Measurements from ENCODE around the gene HES4.

Gene HES4

GRCh38 chr1:1026599-1027413, 26.9 kb upstream of the HES4 start:
- Mint-ChIP-seq H3K27ac (no peak overlapping the region), H3K9me3 (no peaks in the 10 kb centered on the region), H3K4me3 (no peak overlapping the region), H3K4me1 (peaks cover 12% of the 10 kb centered on the region), H3K27me3 (peaks cover 26% of the 10 kb centered on the region), H3K36me3 (no peaks in the 10 kb centered on the region)
- DNase-seq, result no peak
- CTCF ChIA-PET, result no interaction called here

- CTCF ChIA-PET, result interaction anchor here (0.6 kb wide), 1 partner anchor 279 kb away, joined by 3 read pairs; no protein-coding TSS in a partner anchor
- Mint-ChIP-seq H3K27ac (no peak overlapping the region), H3K9me3 (no peaks in the 10 kb centered on the region)
These were observed 25.8 kb upstream of the HES4 start for GRCh38 chr1:1025730-1026129.

GRCh38 chr1:1024771-1025699, 25.1 kb upstream of the HES4 start:
- no peak overlapping the region for H3K4me3 Mint-ChIP-seq
- no peaks in the 10 kb centered on the region for H3K36me3 Mint-ChIP-seq
- no peak for DNase-seq
- no peaks in the 10 kb centered on the region for H3K9me3 Mint-ChIP-seq
- no peak overlapping the region for H3K27ac Mint-ChIP-seq
- CTCF ChIA-PET, result interaction anchor here (3.0 kb wide), 1 partner anchor 7 kb away, joined by 13 read pairs; no protein-coding TSS in a partner anchor
- H3K27me3 Mint-ChIP-seq, result peaks cover 44% of the 10 kb centered on the region
- H3K4me1 Mint-ChIP-seq, result peaks cover 12% of the 10 kb centered on the region

More at GRCh38 chr1:1025730-1026129, 25.8 kb upstream of the HES4 start:
- Mint-ChIP-seq H3K4me3 (no peak overlapping the region), H3K36me3 (no peaks in the 10 kb centered on the region), H3K27me3 (peaks cover 37% of the 10 kb centered on the region), H3K4me1 (peaks cover 12% of the 10 kb centered on the region)
- DNase-seq, result no peak

- peaks cover 12% of the 10 kb centered on the region for H3K4me1 Mint-ChIP-seq
These were observed 24.4 kb upstream of the HES4 start for GRCh38 chr1:1024149-1024770.

DNA sequence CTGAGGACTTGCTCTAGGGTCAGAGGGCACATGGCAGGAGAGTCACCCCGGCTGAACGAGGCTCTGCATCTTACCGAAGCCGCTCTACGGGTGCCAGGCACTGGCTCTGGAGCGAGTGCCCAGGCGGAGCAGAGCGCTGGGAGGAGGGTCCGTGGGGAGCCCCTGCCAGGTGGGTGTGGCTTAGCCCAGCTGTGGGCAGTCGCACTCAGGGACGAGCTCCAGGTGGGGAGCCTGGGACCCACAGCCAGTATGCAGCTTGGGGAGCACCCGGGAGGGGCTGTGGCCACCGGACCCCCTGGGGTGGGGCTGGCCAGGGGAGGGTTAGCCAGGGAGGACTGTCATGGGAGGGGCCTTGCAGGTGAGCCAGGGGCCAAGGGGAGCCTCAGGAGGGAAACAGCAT, 23.8 kb upstream of the HES4 start:
- Mint-ChIP-seq H3K9me3 (no peaks in the 10 kb centered on the region), H3K27ac (no peak overlapping the region), H3K4me3 (no peak overlapping the region), H3K27me3 (peaks cover 44% of the 10 kb centered on the region), H3K4me1 (peaks cover 15% of the 10 kb centered on the region), H3K36me3 (no peaks in the 10 kb centered on the region)
- CTCF ChIA-PET, result interaction anchor here (0.7 to 3.0 kb wide), 2 partner anchors 9 to 20 kb away, joined by 3 to 13 read pairs; no protein-coding TSS in a partner anchor
- DNase-seq, result no peak

More at GRCh38 chr1:1024149-1024770, 24.4 kb upstream of the HES4 start:
- no peak for DNase-seq
- Mint-ChIP-seq H3K27me3 (peaks cover 44% of the 10 kb centered on the region), H3K4me3 (no peak overlapping the region), H3K27ac (no peak overlapping the region), H3K36me3 (no peaks in the 10 kb centered on the region), H3K9me3 (no peaks in the 10 kb centered on the region)
- CTCF ChIA-PET, result interaction anchor here (3.0 kb wide), 1 partner anchor 8 kb away, joined by 13 read pairs; no protein-coding TSS in a partner anchor

DNA sequence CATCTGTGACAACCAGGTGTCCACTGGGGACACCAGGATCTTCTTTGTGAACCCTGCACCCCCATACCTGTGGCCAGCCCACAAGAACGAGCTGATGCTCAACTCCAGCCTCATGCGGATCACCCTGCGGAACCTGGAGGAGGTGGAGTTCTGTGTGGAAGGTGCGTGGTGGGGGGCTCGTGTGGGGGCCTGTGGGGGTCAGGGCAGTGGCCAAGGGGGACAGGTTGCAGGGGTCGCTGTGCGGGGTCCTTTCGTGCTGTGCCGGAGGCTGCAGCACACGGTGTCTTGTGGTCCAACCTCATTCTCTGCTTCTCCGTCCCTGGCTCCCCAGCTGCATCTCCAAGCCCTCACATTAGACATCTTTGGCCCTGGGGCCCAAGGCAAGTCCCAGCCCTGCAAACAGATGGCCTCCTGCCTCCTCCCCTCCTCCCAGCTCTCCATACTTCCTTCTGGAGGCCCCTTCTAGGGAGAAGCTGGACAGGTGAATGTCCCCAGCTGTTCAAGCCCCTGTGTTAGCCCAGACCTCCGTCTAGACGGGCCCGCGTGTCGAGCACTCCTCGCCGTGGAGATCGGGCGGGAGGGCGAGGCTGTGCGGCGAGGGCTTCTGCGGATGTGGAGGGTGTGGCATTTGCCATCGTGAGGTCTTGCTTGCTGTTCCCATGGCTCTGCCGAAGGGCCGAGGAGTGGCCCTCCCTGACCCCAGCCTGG, 22.6 kb upstream of the HES4 start:
- no peak for DNase-seq
- peaks cover 20% of the 10 kb centered on the region for H3K4me1 Mint-ChIP-seq
- CTCF ChIA-PET, result interaction anchor here (3.0 kb wide), 1 partner anchor 10 kb away, joined by 13 read pairs; no protein-coding TSS in a partner anchor
- peak overlapping the region; percentile 21 for H3K4me3 Mint-ChIP-seq
- no peak overlapping the region for H3K27ac Mint-ChIP-seq
- H3K36me3 Mint-ChIP-seq, result peaks cover under 1% of the 10 kb centered on the region
- H3K9me3 Mint-ChIP-seq, result no peaks in the 10 kb centered on the region
- peaks cover 44% of the 10 kb centered on the region for H3K27me3 Mint-ChIP-seq

DNA sequence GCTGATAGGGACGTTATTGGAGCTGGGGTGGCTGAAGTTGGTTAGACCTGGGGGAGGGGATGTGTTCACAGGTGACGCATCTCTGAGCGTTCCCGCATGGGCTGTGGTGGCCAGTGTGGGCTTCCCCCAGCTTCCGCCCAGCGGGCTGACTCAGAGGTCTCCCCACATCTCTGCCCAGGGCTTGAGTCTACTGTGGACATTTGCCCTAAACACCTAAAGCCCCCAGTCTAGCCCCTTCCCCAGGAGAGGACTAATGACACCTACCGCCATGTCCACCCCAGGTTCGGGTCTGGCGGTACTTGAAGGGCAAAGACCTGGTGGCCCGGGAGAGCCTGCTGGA, 22.0 kb upstream of the HES4 start:
- CTCF ChIA-PET, result interaction anchor here (0.8 to 3.0 kb wide), 2 partner anchors 10 to 18 kb away, joined by 3 to 13 read pairs; no protein-coding TSS in a partner anchor
- H3K27me3 Mint-ChIP-seq, result peaks cover 44% of the 10 kb centered on the region
- no peaks in the 10 kb centered on the region for H3K9me3 Mint-ChIP-seq
- no peak overlapping the region for H3K4me3 Mint-ChIP-seq
- H3K36me3 Mint-ChIP-seq, result peaks cover 6% of the 10 kb centered on the region
- H3K27ac Mint-ChIP-seq, result no peak overlapping the region
- H3K4me1 Mint-ChIP-seq, result peaks cover 25% of the 10 kb centered on the region
- DNase-seq, result no peak

DNA sequence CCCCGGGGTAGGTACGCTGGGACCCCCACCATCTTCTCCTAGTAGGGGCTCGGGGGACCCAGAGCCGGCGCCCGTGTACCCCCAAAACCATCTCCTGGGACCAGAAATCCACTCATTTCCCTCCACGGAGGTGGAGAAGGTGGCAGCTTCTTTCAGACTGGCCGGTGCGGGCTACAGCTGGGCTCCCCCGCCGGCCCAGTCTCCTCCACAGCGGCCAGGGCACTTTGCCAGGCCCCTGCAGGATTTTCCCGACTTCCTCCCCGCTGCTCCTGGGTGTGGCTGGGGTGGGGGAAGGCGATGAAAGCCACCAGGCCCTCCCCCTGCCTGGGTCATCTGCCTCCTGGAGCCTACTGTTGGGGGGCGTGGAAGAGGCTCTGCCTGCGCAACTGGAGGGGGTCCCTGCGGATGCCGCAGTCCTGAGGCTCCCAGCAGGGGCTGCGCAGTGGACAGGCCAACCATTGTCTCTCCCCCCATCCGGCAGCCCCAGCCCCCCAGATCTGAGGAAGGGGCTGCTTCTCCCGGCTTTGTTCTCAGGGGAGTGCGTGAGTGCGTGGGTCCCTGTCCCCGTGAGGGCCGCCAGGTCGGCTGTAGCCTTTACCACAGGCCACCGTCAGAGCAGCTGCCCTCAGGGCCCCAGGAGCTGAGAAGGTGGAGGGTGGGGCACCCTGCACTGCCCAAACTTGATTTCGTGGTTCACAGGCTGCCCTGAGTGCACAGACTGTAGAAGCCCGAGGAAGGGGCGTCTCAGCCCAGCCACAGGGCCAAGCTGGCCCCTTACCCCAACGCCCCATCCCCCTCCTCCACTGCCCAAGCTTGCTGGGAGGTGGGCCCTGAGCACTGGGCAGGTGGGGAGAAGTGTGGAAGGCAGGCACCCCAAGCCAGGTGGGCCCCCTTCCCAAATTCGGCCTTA, 21.4 kb upstream of the HES4 start:
- no peak overlapping the region for H3K27ac Mint-ChIP-seq
- H3K4me1 Mint-ChIP-seq, result peaks cover 25% of the 10 kb centered on the region
- no peak for DNase-seq
- no peaks in the 10 kb centered on the region for H3K9me3 Mint-ChIP-seq
- peak overlapping the region; percentile 41 for H3K4me3 Mint-ChIP-seq
- peaks cover 44% of the 10 kb centered on the region for H3K27me3 Mint-ChIP-seq
- peaks cover 7% of the 10 kb centered on the region for H3K36me3 Mint-ChIP-seq
- CTCF ChIA-PET, result interaction anchor here (0.8 kb wide), 1 partner anchor 19 kb away, joined by 3 read pairs; no protein-coding TSS in a partner anchor

DNA sequence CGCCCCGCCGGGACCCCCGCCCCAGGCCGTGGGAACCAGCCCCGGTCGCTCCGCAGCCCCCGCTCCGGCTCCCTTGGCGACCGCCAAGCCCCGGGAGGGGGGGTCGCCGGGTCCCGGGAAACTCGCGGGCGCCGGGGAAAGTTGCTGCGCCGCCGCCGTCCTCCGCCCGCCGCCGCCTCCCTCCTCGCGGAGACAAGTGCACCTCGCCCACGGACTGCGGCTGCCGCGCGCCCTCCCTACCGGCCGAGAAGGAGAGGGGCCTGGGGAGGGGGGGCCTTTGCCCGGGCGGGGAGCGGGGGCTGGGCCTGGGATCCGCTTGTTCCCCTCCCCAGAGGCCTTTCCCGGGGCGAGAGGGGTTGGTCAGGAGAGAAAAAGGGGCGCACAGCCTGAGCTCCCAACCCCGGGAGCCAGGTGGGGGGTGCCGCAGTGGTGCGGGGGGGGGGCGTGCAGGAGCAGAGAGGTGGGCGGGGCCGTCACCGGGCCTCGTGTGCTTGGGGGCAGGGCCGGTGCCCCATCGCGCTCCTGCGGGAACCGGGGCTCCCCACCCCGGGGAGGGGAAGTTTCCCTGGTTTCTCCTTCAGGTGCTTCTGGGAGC, 20.6 kb upstream of the HES4 start:
- Mint-ChIP-seq H3K9me3 (no peaks in the 10 kb centered on the region), H3K27ac (no peak overlapping the region), H3K4me1 (peaks cover 25% of the 10 kb centered on the region), H3K27me3 (peaks cover 37% of the 10 kb centered on the region), H3K4me3 (peak overlapping the region; percentile 41), H3K36me3 (peaks cover 7% of the 10 kb centered on the region)
- CTCF ChIA-PET, result no interaction called here
- peak; percentile 50 for DNase-seq

GRCh38 chr1:1020000-1020404, 20.1 kb upstream of the HES4 start, which contains the start of gene AGRN:
AGRN (plus strand) TSS chr1:1020120; CDS start chr1:1020173, 53 bp downstream.
- H3K9me3 Mint-ChIP-seq, result no peaks in the 10 kb centered on the region
- peak; percentile 61 for DNase-seq
- H3K27me3 Mint-ChIP-seq, result peaks cover 37% of the 10 kb centered on the region
- peak within 1 kb of the TSS; percentile 68 for H3K4me3 Mint-ChIP-seq
- H3K36me3 Mint-ChIP-seq, result peaks cover 7% of the 10 kb centered on the region
- CTCF ChIA-PET, result interaction anchor here (1.1 kb wide), 1 partner anchor 20 kb away, joined by 3 read pairs; no protein-coding TSS in a partner anchor
- H3K4me1 Mint-ChIP-seq, result peaks cover 28% of the 10 kb centered on the region
- H3K27ac Mint-ChIP-seq, result peak within 1 kb of the TSS; percentile 69

GRCh38 chr1:1019122-1019999, 19.5 kb upstream of the HES4 start:
- Mint-ChIP-seq H3K9me3 (no peaks in the 10 kb centered on the region), H3K4me3 (peak overlapping the region; percentile 68), H3K27me3 (peaks cover 37% of the 10 kb centered on the region), H3K36me3 (peaks cover 8% of the 10 kb centered on the region), H3K27ac (peak overlapping the region; percentile 69), H3K4me1 (peaks cover 35% of the 10 kb centered on the region)
- peak; percentile 85 for DNase-seq
- CTCF ChIA-PET, result interaction anchor here (0.7 to 3.1 kb wide), 6 partner anchors 18 to 45 kb away, joined by 3 to 12 read pairs (median 4); no protein-coding TSS in a partner anchor
